GM23338 (cell line): ENCODE results near the gene FLOT1. TPM values are rescaled to one million over a fixed set of nuclear protein-coding genes. Genes with fewer than 3 reads are reported as not detected.
A peak's percentile ranks its signal among the peaks of the same experiment; 100 is the strongest.

Experiments
- ATAC-seq: fragments of 200-7000 bp; cut with Tn5 transposase; 3 replicates; pipeline ENCODE4 v1.9.1; 2020
- DNase-seq: peaks from one replicate; pipeline ENCODE4 v3.0.0-alpha.2; 2015; ENCODE audit warnings: low spot score
- H2AFZ ChIP-seq: fragments of 200-600 bp; sonication (generic); 2 replicates; pipeline ENCODE4 v1.8.0; 2016; ENCODE audit warnings: antibody characterized with exemption, mild to moderate bottlenecking, moderate library complexity
- H3F3A ChIP-seq: fragments of 200-600 bp; sonication (generic); replicated peaks from 2 replicates; pipeline ENCODE4 v1.8.0; 2017; ENCODE audit warnings: antibody characterized with exemption, mixed run types, low read depth
- H3K27ac ChIP-seq: fragments of 200-600 bp; sonication (generic); 2 replicates; pipeline ENCODE4 v1.6.1; 2016; ENCODE audit warnings: low read depth
- H3K27me3 ChIP-seq: fragments of 200-600 bp; sonication (generic); 2 replicates; pipeline ENCODE4 v1.8.0; 2016; ENCODE audit warnings: mild to moderate bottlenecking, mixed run types, moderate library complexity; ENCODE audit not compliant: insufficient read depth
- H3K36me3 ChIP-seq: fragments of 200-600 bp; sonication (generic); 2 replicates; pipeline ENCODE4 v1.8.0; 2016; ENCODE audit warnings: mild to moderate bottlenecking; ENCODE audit not compliant: insufficient read depth
- H3K4me1 ChIP-seq: fragments of 200-600 bp; sonication (generic); 2 replicates; pipeline ENCODE4 v1.8.0; 2016; ENCODE audit warnings: mild to moderate bottlenecking, moderate library complexity; ENCODE audit not compliant: insufficient read depth
- H3K4me2 ChIP-seq: fragments of 200-600 bp; sonication (generic); 2 replicates; pipeline ENCODE4 v1.7.1; 2017; ENCODE audit warnings: mixed run types
- H3K4me3 ChIP-seq: fragments of 200-600 bp; sonication (generic); 2 replicates; pipeline ENCODE4 v1.6.1; 2016; ENCODE audit warnings: mixed run types
- H3K79me2 ChIP-seq: fragments of 200-600 bp; sonication (generic); replicated peaks from 2 replicates; pipeline ENCODE4 v1.8.0; 2017; ENCODE audit warnings: mild to moderate bottlenecking; ENCODE audit not compliant: insufficient read depth
- H3K9me2 ChIP-seq: fragments of 200-600 bp; sonication (generic); 2 replicates; pipeline ENCODE4 v1.8.0; 2017; ENCODE audit not compliant: insufficient read depth
- H4K20me1 ChIP-seq: fragments of 200-600 bp; sonication (generic); replicated peaks from 2 replicates; pipeline ENCODE4 v1.8.0; 2017; ENCODE audit warnings: mild to moderate bottlenecking; ENCODE audit not compliant: insufficient read depth
- H3K27ac Mint-ChIP-seq: 2 replicates; pipeline ENCODE4 v1.8.0; 2020; ENCODE audit warnings: inconsistent platforms, mild to moderate bottlenecking, moderate library complexity, mixed read lengths
- H3K27me3 Mint-ChIP-seq: 3 replicates; pipeline ENCODE4 v1.8.0; 2022; ENCODE audit warnings: low read depth, mild to moderate bottlenecking, moderate library complexity, mixed read lengths, inconsistent platforms; ENCODE audit not compliant: insufficient read depth, poor library complexity
- H3K36me3 Mint-ChIP-seq: 3 replicates; pipeline ENCODE4 v1.8.0; 2021; ENCODE audit warnings: low read depth, mild to moderate bottlenecking, inconsistent platforms, moderate library complexity, mixed read lengths
- H3K4me1 Mint-ChIP-seq: 3 replicates; pipeline ENCODE4 v1.8.0; 2020; ENCODE audit warnings: mild to moderate bottlenecking, inconsistent platforms, mixed read lengths
- H3K4me3 Mint-ChIP-seq: 3 replicates; pipeline ENCODE4 v1.8.0; 2021; ENCODE audit warnings: moderate library complexity, mild to moderate bottlenecking, inconsistent platforms, mixed read lengths
- H3K9me3 Mint-ChIP-seq: 3 replicates; pipeline ENCODE4 v1.8.0; 2020; ENCODE audit warnings: moderate library complexity, mild to moderate bottlenecking, inconsistent platforms, mixed read lengths
- CREB1 ChIP-seq: fragments of 250-450 bp; sonication (Bioruptor Pico); IDR thresholded peaks from 2 replicates; pipeline ENCODE4 v1.5.0; 2020; ENCODE audit warnings: low read depth, mild to moderate bottlenecking, moderate library complexity
- ETS1 ChIP-seq: IDR thresholded peaks from 2 replicates; pipeline ENCODE4 v1.6.1; 2016; ENCODE audit warnings: antibody characterized with exemption
- EZH2 ChIP-seq: fragments of 200-600 bp; sonication (generic); IDR thresholded peaks from one replicate; pipeline ENCODE4 v1.8.0; 2017; ENCODE audit warnings: antibody characterized with exemption, mild to moderate bottlenecking, low read depth; ENCODE audit not compliant: unreplicated experiment
- EZH2phosphoT487 ChIP-seq: fragments of 200-600 bp; sonication (generic); IDR thresholded peaks from one replicate; pipeline ENCODE4 v1.8.1; 2018; ENCODE audit warnings: antibody characterized with exemption; ENCODE audit not compliant: unreplicated experiment
- JUNB ChIP-seq: IDR thresholded peaks from one replicate; pipeline ENCODE4 v1.6.1; 2016; ENCODE audit warnings: antibody characterized with exemption; ENCODE audit not compliant: unreplicated experiment
- NANOG ChIP-seq: IDR thresholded peaks from 2 replicates; pipeline ENCODE4 v1.6.1; 2016; ENCODE audit warnings: antibody characterized with exemption, borderline replicate concordance
- POLR2AphosphoS5 ChIP-seq: IDR thresholded peaks from 2 replicates; pipeline ENCODE4 v1.6.1; 2016; ENCODE audit warnings: antibody characterized with exemption, low read depth
- STAT1 ChIP-seq: IDR thresholded peaks from one replicate; pipeline ENCODE4 v1.6.1; 2016; ENCODE audit warnings: antibody characterized with exemption; ENCODE audit not compliant: unreplicated experiment
- ZNF114 ChIP-seq: fragments of 250-450 bp; sonication (Bioruptor Pico); IDR thresholded peaks from 2 replicates; pipeline ENCODE4 v1.5.0; 2020; ENCODE audit warnings: mild to moderate bottlenecking, moderate library complexity
- ZNF331 ChIP-seq: fragments of 250-450 bp; sonication (Bioruptor Pico); IDR thresholded peaks from 2 replicates; pipeline ENCODE4 v1.5.0; 2020; ENCODE audit warnings: low read depth, mild to moderate bottlenecking, moderate library complexity
- ZNF462 ChIP-seq: fragments of 250-450 bp; sonication (Bioruptor Pico); IDR thresholded peaks from 2 replicates; pipeline ENCODE4 v1.5.0; 2020; ENCODE audit warnings: mild to moderate bottlenecking, moderate library complexity
- polyA plus RNA-seq: library from polyadenylated mRNA; unstranded; fragments of >200 nt; fragmentation: Nextera tagmentation; extraction: Ambion mirVana; gene quantifications from 2 replicates; pipeline ENCODE4 v1.2.1, GENCODE V29; 2016
- total RNA-seq: library from RNA; depleted of rRNA; stranded (reverse); fragments of >200 nt; shearing (Covaris generic); gene quantifications from 2 replicates; pipeline ENCODE4 v1.2.3, GENCODE V29; 2014
- TF ChIP-seq, protein P1 (sequence below): IDR thresholded peaks from one replicate; pipeline ENCODE4 v1.6.1; 2018; ENCODE audit warnings: antibody characterized with exemption; ENCODE audit not compliant: unreplicated experiment
- TF ChIP-seq, protein P2 (sequence below), 2 experiments: fragments of 200-600 bp in 1 of 2; sonication (generic) in 1 of 2; conservative IDR thresholded peaks; 2 replicates each; pipeline versions ENCODE4 v1.5.1 to v1.6.1; 2016 to 2017; ENCODE audit warnings: antibody characterized with exemption in 2 of 2, low read depth in 2 of 2, mild to moderate bottlenecking in 2 of 2, moderate library complexity in 1 of 2

The FLOT1 gene
- total and polyA plus RNA-seq, 2 experiments from 2014 or later: 72.2 to 94.5 TPM

DNA sequence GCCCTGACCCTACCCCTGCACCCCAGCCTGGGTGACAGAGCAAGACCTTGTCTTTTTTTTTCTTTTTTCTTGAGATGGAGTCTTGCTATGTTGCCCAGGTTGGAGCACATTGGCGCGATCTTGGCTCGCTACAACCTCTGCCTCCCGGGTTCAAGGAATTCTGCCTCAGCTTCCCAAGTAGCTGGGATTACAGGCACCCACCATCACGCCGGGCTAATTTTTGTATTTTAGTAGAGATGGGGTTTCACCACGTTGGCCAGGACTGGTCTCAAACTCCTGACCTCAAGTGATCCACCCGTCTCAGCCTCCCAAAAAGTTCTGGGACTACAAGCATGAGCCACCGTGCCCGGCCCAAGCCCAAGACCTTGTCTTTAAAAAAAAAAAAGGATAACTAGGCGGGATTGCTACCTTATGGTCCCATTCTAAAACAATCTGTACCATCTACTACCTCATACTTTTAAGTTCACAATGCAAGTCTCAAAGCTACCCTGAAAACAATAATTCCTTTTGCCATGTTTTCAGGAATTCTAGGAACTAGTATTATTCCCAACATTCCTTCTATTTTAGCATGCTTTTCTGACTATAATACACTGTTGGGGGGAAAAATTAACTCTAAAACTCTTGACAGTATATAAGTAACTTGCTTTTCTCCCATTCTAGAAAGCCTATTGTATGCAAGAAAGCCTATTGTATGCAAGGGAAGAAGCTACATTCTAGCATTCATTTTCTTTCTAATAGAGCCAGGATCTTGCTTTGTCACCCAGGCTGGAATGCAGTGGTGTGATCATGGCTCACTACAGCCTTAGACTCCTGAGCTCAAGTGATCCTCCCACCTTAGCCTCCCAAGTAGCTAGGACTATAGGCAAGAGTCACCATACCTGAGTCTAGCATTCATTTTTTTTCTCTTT is 15.7 kb downstream of the FLOT1 start:
- Histone ChIP-seq H3K4me2 (no peak overlapping the region), H2AFZ (no peak overlapping the region), H3K27me3 (no peaks in the 10 kb centered on the region), H3K4me1 (peaks cover 6% of the 10 kb centered on the region), H3F3A (peaks cover 73% of the 10 kb centered on the region), H3K9me2 (no peaks in the 10 kb centered on the region), H3K27ac (peak overlapping the region; percentile 63), H4K20me1 (peaks cover 41% of the 10 kb centered on the region), H3K36me3 (peaks cover 39% of the 10 kb centered on the region), H3K4me3 (no peak overlapping the region), H3K79me2 (peaks cover 22% of the 10 kb centered on the region)
- DNase-seq (no peak), ATAC-seq (no peak)
- Mint-ChIP-seq H3K27ac (no peak overlapping the region), H3K4me1 (peaks cover 30% of the 10 kb centered on the region), H3K9me3 (no peaks in the 10 kb centered on the region; the same call in 2 of the 3 replicates), H3K27me3 (peaks cover 46% of the 10 kb centered on the region), H3K36me3 (peaks cover 76% of the 10 kb centered on the region), H3K4me3 (no peak overlapping the region)
- TF ChIP-seq ZNF331 (no peak), CREB1 (no peak), ETS1 (no peak), ZNF114 (CRISPR knock-in tag) (no peak), POLR2AphosphoS5 (no peak), ZNF462 (CRISPR knock-in tag) (no peak), EZH2 (no peak), STAT1 (no peak), EZH2phosphoT487 (no peak), NANOG (no peak), JUNB (no peak)
- TF ChIP-seq, protein P1, sequence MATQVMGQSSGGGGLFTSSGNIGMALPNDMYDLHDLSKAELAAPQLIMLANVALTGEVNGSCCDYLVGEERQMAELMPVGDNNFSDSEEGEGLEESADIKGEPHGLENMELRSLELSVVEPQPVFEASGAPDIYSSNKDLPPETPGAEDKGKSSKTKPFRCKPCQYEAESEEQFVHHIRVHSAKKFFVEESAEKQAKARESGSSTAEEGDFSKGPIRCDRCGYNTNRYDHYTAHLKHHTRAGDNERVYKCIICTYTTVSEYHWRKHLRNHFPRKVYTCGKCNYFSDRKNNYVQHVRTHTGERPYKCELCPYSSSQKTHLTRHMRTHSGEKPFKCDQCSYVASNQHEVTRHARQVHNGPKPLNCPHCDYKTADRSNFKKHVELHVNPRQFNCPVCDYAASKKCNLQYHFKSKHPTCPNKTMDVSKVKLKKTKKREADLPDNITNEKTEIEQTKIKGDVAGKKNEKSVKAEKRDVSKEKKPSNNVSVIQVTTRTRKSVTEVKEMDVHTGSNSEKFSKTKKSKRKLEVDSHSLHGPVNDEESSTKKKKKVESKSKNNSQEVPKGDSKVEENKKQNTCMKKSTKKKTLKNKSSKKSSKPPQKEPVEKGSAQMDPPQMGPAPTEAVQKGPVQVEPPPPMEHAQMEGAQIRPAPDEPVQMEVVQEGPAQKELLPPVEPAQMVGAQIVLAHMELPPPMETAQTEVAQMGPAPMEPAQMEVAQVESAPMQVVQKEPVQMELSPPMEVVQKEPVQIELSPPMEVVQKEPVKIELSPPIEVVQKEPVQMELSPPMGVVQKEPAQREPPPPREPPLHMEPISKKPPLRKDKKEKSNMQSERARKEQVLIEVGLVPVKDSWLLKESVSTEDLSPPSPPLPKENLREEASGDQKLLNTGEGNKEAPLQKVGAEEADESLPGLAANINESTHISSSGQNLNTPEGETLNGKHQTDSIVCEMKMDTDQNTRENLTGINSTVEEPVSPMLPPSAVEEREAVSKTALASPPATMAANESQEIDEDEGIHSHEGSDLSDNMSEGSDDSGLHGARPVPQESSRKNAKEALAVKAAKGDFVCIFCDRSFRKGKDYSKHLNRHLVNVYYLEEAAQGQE: no peak
- TF ChIP-seq, protein P2, sequence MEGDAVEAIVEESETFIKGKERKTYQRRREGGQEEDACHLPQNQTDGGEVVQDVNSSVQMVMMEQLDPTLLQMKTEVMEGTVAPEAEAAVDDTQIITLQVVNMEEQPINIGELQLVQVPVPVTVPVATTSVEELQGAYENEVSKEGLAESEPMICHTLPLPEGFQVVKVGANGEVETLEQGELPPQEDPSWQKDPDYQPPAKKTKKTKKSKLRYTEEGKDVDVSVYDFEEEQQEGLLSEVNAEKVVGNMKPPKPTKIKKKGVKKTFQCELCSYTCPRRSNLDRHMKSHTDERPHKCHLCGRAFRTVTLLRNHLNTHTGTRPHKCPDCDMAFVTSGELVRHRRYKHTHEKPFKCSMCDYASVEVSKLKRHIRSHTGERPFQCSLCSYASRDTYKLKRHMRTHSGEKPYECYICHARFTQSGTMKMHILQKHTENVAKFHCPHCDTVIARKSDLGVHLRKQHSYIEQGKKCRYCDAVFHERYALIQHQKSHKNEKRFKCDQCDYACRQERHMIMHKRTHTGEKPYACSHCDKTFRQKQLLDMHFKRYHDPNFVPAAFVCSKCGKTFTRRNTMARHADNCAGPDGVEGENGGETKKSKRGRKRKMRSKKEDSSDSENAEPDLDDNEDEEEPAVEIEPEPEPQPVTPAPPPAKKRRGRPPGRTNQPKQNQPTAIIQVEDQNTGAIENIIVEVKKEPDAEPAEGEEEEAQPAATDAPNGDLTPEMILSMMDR (conservative IDR thresholded peaks at IDR 0.05; ENCODE audit: low read depth in 2 of 2): no peak
